Transverse colon (tissue), 4 donors: ENCODE results near the gene STMND1.

Source experiments
- CTCF ChIP-seq, 5 experiments: fragments of 200-600 bp in 3 of 5; fragments of 450-650 bp in 2 of 5; sonication (generic) in 3 of 5; IDR thresholded peaks; 1 replicate in 2 of 5; 2 replicates in 3 of 5; pipeline ENCODE4 v1.5.1; 2016 to 2017; ENCODE audit warnings: antibody characterized with exemption in 5 of 5, inconsistent platforms in 3 of 5, mild to moderate bottlenecking in 2 of 5, moderate library complexity in 1 of 5
- POLR2A ChIP-seq: fragments of 450-650 bp; IDR thresholded peaks from one replicate; pipeline ENCODE4 v1.6.1; 2016; ENCODE audit warnings: antibody characterized with exemption, mild to moderate bottlenecking, moderate library complexity
- POLR2AphosphoS5 ChIP-seq, 3 donors: sonication (generic); formaldehyde crosslinking; IDR thresholded peaks; one replicate each; pipeline ENCODE4 v1.6.1; 2016; ENCODE audit warnings: antibody characterized with exemption in 3 of 3

- TF ChIP-seq CTCF (IDR thresholded peaks at IDR 0.05) (no peak), POLR2AphosphoS5 (IDR thresholded peaks at IDR 0.05) (peak in 1 of 3 donors; percentile 23), POLR2A (peak; percentile 35)
Measured at GRCh38 chr6:17101422-17102257, at the start of gene STMND1.
